Kidney epithelial cell (primary cell): ENCODE measurements around the gene LCN12. TPM values are rescaled to one million over a fixed set of nuclear protein-coding genes. Genes with fewer than 3 reads are reported as not detected.

Source experiments
- DNase-seq: peaks from one replicate; pipeline ENCODE4 v3.0.0-alpha.2; 2010; ENCODE audit warnings: low read depth
- H3K27me3 ChIP-seq: 2 replicates; pipeline ENCODE4 v1.6.0; 2011; ENCODE audit warnings: low read length; ENCODE audit not compliant: control insufficient read depth, insufficient read depth
- H3K36me3 ChIP-seq: 2 replicates; pipeline ENCODE4 v1.5.1; 2011; ENCODE audit warnings: low read length; ENCODE audit not compliant: control insufficient read depth, insufficient read depth
- H3K4me3 ChIP-seq: 2 replicates; pipeline ENCODE4 v1.5.1; 2011; ENCODE audit warnings: low read depth, mild to moderate bottlenecking, control low read depth, low read length
- total RNA-seq: library from RNA; depleted of rRNA; stranded (reverse); fragments of >200 nt; gene quantifications from 2 replicates; pipeline ENCODE4 v1.2.3, GENCODE V29; 2015
- TF ChIP-seq, protein P1 (sequence below): IDR thresholded peaks from 2 replicates; pipeline ENCODE4 v1.5.1; 2011; ENCODE audit warnings: mild to moderate bottlenecking, moderate library complexity, low read length, control low read depth, inconsistent platforms; ENCODE audit not compliant: insufficient read depth, poor library complexity, severe bottlenecking

The LCN12 gene
- total RNA-seq, 1 donor from 2014 or later: 1.2 TPM

DNA sequence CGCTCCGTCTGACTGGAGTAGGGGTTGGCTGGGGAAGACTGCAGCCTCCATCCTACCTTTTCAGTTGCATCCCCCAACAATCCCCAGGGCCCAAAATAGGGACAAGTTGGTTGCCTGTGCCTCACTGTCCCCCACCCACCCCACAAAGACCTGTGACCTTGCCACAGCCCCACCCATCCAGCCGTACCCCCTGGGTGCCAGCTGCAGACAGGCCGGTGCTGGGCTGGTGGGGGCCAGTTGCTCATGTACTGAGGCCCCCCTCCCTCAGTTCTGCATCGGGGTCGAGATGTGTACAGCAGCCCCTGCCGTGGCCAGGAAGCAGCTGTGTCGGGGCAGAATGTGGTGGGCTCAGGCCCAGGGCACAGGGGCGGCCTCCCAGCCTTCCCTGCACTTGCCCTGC lies 31.1 kb downstream of the LCN12 start:
- Histone ChIP-seq H3K36me3 (no peaks in the 10 kb centered on the region), H3K27me3 (peaks cover 34% of the 10 kb centered on the region), H3K4me3 (no peak overlapping the region)
- no peak for DNase-seq
- TF ChIP-seq, protein P1, sequence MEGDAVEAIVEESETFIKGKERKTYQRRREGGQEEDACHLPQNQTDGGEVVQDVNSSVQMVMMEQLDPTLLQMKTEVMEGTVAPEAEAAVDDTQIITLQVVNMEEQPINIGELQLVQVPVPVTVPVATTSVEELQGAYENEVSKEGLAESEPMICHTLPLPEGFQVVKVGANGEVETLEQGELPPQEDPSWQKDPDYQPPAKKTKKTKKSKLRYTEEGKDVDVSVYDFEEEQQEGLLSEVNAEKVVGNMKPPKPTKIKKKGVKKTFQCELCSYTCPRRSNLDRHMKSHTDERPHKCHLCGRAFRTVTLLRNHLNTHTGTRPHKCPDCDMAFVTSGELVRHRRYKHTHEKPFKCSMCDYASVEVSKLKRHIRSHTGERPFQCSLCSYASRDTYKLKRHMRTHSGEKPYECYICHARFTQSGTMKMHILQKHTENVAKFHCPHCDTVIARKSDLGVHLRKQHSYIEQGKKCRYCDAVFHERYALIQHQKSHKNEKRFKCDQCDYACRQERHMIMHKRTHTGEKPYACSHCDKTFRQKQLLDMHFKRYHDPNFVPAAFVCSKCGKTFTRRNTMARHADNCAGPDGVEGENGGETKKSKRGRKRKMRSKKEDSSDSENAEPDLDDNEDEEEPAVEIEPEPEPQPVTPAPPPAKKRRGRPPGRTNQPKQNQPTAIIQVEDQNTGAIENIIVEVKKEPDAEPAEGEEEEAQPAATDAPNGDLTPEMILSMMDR: no peak

DNA sequence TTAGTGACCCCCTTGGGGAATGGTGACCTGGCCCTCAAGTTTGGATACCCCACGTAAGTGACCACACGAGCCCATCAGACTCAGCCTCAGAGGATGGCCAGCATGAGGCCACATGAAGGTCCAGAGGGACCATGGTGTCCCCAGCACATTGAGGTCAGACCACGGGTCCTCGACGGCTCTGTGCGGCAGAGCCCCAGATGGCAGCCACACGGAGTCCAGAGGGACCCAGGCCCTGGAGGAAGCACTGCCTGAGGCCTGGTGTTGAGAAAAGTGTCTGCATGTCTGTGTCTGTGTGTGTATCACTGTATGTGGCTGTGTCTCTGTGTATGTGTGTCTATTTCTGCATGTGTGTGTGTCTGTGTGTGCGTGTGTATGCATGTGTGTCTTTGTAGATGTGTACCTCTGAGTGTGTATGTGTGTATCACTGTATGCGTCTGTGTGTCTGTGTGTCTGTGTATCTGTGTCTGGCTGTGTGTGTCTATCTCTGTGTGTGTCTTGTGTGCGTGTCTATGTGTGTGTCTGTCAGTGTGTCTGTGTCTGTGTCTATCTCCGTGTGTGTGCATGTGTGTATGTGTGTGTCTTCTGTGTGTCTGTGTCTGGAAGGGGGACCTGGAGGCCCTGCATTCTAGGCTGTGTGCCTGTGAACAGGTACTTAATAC lies 31.7 kb downstream of the LCN12 start:
- DNase-seq: no peak
- H3K27me3 ChIP-seq: peaks cover 34% of the 10 kb centered on the region
- TF ChIP-seq, protein P1: no peak
- H3K4me3 ChIP-seq: no peak overlapping the region
- H3K36me3 ChIP-seq: no peaks in the 10 kb centered on the region

DNA sequence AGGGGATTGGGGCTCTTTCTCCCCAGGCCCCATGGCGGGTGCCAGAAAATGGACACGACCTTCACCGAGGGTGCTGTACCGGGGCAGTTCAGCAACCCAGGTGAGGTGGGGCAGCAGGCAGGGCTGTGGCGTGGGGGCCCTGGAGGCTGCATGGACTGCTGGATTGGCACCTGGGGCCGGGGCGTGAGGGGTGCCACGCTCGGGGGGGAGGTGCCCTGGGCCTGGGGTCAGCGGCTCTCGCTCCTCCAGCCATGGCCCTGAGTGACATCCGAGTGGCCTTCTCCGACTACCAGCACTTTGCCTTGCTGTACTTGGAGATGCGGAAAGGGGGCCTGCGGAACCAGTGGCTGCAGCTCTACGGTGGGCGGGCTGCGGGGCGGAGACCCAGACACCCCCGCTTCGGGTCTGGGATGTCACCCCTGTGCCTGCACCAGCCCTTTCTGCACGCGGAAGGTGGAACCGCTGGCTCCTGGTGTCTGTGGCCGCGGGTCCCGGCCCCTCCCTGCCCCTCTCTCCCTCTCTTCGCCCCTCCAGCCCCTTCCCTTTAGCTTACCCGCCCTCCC lies 32.5 kb downstream of the LCN12 start:
- no peak overlapping the region for H3K4me3 ChIP-seq
- TF ChIP-seq, protein P1: no peak
- H3K27me3 ChIP-seq: peaks cover 34% of the 10 kb centered on the region
- no peak for DNase-seq
- H3K36me3 ChIP-seq: no peaks in the 10 kb centered on the region

DNA sequence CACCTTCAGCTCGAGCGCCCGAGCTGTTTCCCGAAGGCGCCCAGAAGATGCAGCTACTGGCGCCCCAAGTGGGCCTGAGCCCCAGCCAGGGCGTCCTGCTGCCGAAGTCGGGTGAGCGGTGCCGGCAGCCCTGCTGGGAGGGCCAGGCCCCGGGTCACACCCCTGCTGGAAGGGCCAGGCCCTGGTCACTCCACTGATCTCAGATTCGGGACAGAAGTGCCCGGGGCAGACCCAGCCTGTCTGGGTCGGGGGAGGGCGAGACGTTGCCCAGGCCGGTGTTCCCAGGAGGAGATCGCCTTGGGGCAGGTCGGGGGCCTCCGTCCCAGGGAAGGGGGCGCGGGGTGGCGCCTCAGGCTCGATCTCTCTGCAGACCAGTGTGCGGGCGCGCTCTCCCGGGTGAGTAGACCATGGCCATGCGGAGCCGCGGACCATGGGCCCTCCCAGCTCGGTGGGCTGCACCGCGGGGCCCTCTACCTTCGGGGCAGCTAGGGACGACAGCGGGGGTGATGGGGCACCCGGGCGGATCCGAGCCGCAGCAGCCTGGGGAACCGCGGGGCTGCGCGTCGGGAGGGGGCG lies 33.0 kb downstream of the LCN12 start:
- TF ChIP-seq, protein P1: no peak
- Histone ChIP-seq H3K4me3 (no peak overlapping the region), H3K27me3 (peaks cover 34% of the 10 kb centered on the region)

DNA sequence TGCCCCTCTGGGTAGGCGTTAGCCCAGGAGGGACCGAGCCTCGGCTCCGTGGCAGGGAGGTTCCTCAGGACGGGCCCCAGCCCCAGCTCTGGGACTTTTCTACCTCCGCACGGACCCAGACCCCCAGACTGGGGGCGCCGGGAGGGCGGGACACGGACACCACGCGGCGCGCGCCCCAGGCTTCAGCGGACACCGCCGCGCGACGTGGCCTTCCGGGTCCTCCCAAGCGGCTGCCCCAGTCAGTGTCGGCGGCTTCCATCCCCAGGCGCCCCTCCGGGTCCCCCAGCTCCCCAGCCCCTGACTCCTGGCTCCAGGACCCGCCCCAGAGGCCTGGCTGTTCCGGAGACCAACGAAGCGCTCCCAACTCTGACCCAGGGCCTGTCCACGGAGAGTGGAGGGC lies 33.8 kb downstream of the LCN12 start:
- H3K4me3 ChIP-seq: no peak overlapping the region
- peaks cover 34% of the 10 kb centered on the region for H3K27me3 ChIP-seq
- TF ChIP-seq, protein P1: no peak
- no peak for DNase-seq
- H3K36me3 ChIP-seq: no peaks in the 10 kb centered on the region

More for the DNA sequence above, 33.0 kb downstream of the LCN12 start:
- H3K36me3 ChIP-seq: no peaks in the 10 kb centered on the region
- DNase-seq: no peak

DNA sequence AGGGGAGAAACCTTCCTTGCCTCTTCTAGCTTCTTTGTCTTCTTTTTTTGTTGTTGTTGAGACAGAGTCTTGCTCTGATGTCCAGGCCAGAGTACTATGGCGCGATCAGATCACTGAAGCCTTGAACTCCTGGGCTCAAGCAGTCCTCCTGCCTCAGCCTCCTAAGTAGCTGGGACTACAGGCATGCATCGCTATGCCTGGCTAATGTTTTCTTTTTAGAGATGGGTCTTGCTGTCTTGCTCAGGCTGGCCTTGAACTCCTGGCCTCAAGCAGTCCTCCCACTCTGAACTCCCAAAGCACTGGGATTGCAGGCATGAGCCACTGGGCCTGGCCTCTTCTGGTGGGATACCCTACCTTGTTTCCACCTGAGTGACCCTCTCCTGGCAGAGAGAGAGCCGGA lies 36.8 kb downstream of the LCN12 start:
- Histone ChIP-seq H3K4me3 (no peak overlapping the region), H3K36me3 (no peaks in the 10 kb centered on the region), H3K27me3 (peaks cover 27% of the 10 kb centered on the region)
- TF ChIP-seq, protein P1: no peak
- DNase-seq: no peak
